ENCODE data around the gene ITPK1. TPM values are rescaled to one million over a fixed set of nuclear protein-coding genes. Genes with fewer than 3 reads are reported as not detected.

The ITPK1 gene
- total and polyA plus RNA-seq, 2 experiments from 2014 or later = 18.7 to 35.0 TPM

- 2 to 4% methylated on average over 12 of the region's 12 CpGs for WGBS, 2 experiments (ENCODE audit: low coverage in 1 of 2, low lambda C conversion rate in 2 of 2, missing lambda C conversion rate in 2 of 2)
- Histone ChIP-seq H3K4me2 (ENCODE audit: unreplicated experiment) (peak overlapping the region; percentile 46), H3K4me1 (ENCODE audit: insufficient read depth) (peaks cover 16% of the 10 kb centered on the region), H3K9me3 (ENCODE audit: low read depth) (no peaks in the 10 kb centered on the region), H3K9me2 (ENCODE audit: insufficient read depth) (no peaks in the 10 kb centered on the region), H3K27me3 (replicated peaks; ENCODE audit: insufficient read depth) (no peaks in the 10 kb centered on the region), H3K9ac (peak overlapping the region; percentile 62), H3K36me3 (ENCODE audit: low read depth) (no peaks in the 10 kb centered on the region), H4K20me1 (ENCODE audit: insufficient read depth) (no peaks in the 10 kb centered on the region), H3F3A (ENCODE audit: insufficient read depth) (peaks cover 19% of the 10 kb centered on the region), H3K27ac (peak overlapping the region; percentile 75), H3K79me2 (ENCODE audit: insufficient read depth) (no peaks in the 10 kb centered on the region), H3K4me3 (0 out of 2 replicates have a peak overlapping the region, but pooled peaks have one; percentile 12), H2AFZ (peak overlapping the region; percentile 15; the same call in 1 of the 2 replicates)
- DNase-seq = peak; percentile 96
- no peak for TF ChIP-seq EZH2phosphoT487 (IDR thresholded peaks at IDR 0.05; ENCODE audit: insufficient read depth, low read depth)
- in situ Hi-C loops (cut with MboI) = loop anchor here (10.0 kb wide), 1 partner anchor 141 kb away; the partner anchor contains the start of gene ITPK1
Observed at GRCh38 chr14:92973261-92973797, 142.4 kb downstream of the ITPK1 start.

GRCh38 chr14:92971601-92972180 is 144.0 kb downstream of the ITPK1 start:
- 93 to 94% methylated on average over 16 of the region's 16 CpGs for WGBS, 2 experiments (ENCODE audit: low coverage in 1 of 2, low lambda C conversion rate in 2 of 2, missing lambda C conversion rate in 2 of 2)
- in situ Hi-C loops (cut with MboI) = loop anchor here (10.0 kb wide), 1 partner anchor 143 kb away; the partner anchor contains the start of gene ITPK1
- TF ChIP-seq EZH2 (IDR thresholded peaks at IDR 0.05; ENCODE audit: insufficient read depth, poor library complexity, severe bottlenecking) = no peak
- no peak for TF ChIP-seq EZH2phosphoT487 (IDR thresholded peaks at IDR 0.05; ENCODE audit: insufficient read depth, low read depth)

GRCh38 chr14:92970271-92970670 is 145.5 kb downstream of the ITPK1 start:
- no peaks in the 10 kb centered on the region for H3K79me2 ChIP-seq (ENCODE audit: insufficient read depth)
- H3K4me1 ChIP-seq (ENCODE audit: insufficient read depth) = peaks cover 16% of the 10 kb centered on the region
- no peaks in the 10 kb centered on the region for H3K27me3 ChIP-seq (replicated peaks; ENCODE audit: insufficient read depth)
- peaks cover 19% of the 10 kb centered on the region for H3F3A ChIP-seq (ENCODE audit: insufficient read depth)
- no peaks in the 10 kb centered on the region for H3K36me3 ChIP-seq (ENCODE audit: low read depth)
- no peak overlapping the region for H3K4me2 ChIP-seq (ENCODE audit: unreplicated experiment)
- no peak overlapping the region for H3K27ac ChIP-seq
- in situ Hi-C loops (cut with MboI) = loop anchor here (10.0 kb wide), 1 partner anchor 145 kb away; the partner anchor contains the start of gene ITPK1
- TF ChIP-seq EZH2 (IDR thresholded peaks at IDR 0.05; ENCODE audit: insufficient read depth, poor library complexity, severe bottlenecking) = no peak
- no peak for TF ChIP-seq EZH2phosphoT487 (IDR thresholded peaks at IDR 0.05; ENCODE audit: insufficient read depth, low read depth)
- DNase-seq = no peak
- WGBS, 2 experiments (ENCODE audit: low coverage in 1 of 2, low lambda C conversion rate in 2 of 2, missing lambda C conversion rate in 2 of 2) = 90% methylated on average over 11 to 12 of the region's 12 CpGs
- H2AFZ ChIP-seq = no peak overlapping the region
- no peaks in the 10 kb centered on the region for H3K9me2 ChIP-seq (ENCODE audit: insufficient read depth)
- no peaks in the 10 kb centered on the region for H4K20me1 ChIP-seq (ENCODE audit: insufficient read depth)
- H3K9me3 ChIP-seq (ENCODE audit: low read depth) = no peaks in the 10 kb centered on the region
- no peak overlapping the region for H3K9ac ChIP-seq
- H3K4me3 ChIP-seq = no peak overlapping the region

More at GRCh38 chr14:92971601-92972180, 144.0 kb downstream of the ITPK1 start:
- no peaks in the 10 kb centered on the region for H3K9me2 ChIP-seq (ENCODE audit: insufficient read depth)
- H3K4me1 ChIP-seq (ENCODE audit: insufficient read depth) = peaks cover 16% of the 10 kb centered on the region
- no peak overlapping the region for H3K4me2 ChIP-seq (ENCODE audit: unreplicated experiment)
- no peaks in the 10 kb centered on the region for H3K79me2 ChIP-seq (ENCODE audit: insufficient read depth)
- no peak for DNase-seq
- H4K20me1 ChIP-seq (ENCODE audit: insufficient read depth) = no peaks in the 10 kb centered on the region
- H2AFZ ChIP-seq = no peak overlapping the region
- H3K4me3 ChIP-seq = no peak overlapping the region
- no peak overlapping the region for H3K9ac ChIP-seq
- H3K27ac ChIP-seq = no peak overlapping the region
- H3K27me3 ChIP-seq (replicated peaks; ENCODE audit: insufficient read depth) = no peaks in the 10 kb centered on the region
- H3F3A ChIP-seq (ENCODE audit: insufficient read depth) = peaks cover 19% of the 10 kb centered on the region
- H3K36me3 ChIP-seq (ENCODE audit: low read depth) = no peaks in the 10 kb centered on the region
- no peaks in the 10 kb centered on the region for H3K9me3 ChIP-seq (ENCODE audit: low read depth)

- H3K27ac ChIP-seq = no peak overlapping the region
- no peak overlapping the region for H3K9ac ChIP-seq
- no peaks in the 10 kb centered on the region for H3K79me2 ChIP-seq (ENCODE audit: insufficient read depth)
- H3K36me3 ChIP-seq (ENCODE audit: low read depth) = no peaks in the 10 kb centered on the region
- H3K9me3 ChIP-seq (ENCODE audit: low read depth) = no peaks in the 10 kb centered on the region
- DNase-seq = no peak
- H3K4me3 ChIP-seq = no peak overlapping the region
- H4K20me1 ChIP-seq (ENCODE audit: insufficient read depth) = no peaks in the 10 kb centered on the region
- H3K4me1 ChIP-seq (ENCODE audit: insufficient read depth) = peaks cover 16% of the 10 kb centered on the region
- TF ChIP-seq EZH2 (IDR thresholded peaks at IDR 0.05; ENCODE audit: insufficient read depth, poor library complexity, severe bottlenecking) (no peak), EZH2phosphoT487 (IDR thresholded peaks at IDR 0.05; ENCODE audit: insufficient read depth, low read depth) (no peak)
- no peaks in the 10 kb centered on the region for H3K27me3 ChIP-seq (replicated peaks; ENCODE audit: insufficient read depth)
- WGBS, 2 experiments (ENCODE audit: low coverage in 1 of 2, low lambda C conversion rate in 2 of 2, missing lambda C conversion rate in 2 of 2) = 95 to 98% methylated on average over 12 of the region's 12 CpGs
- peaks cover 19% of the 10 kb centered on the region for H3F3A ChIP-seq (ENCODE audit: insufficient read depth)
- in situ Hi-C loops (cut with MboI) = loop anchor here (10.0 kb wide), 1 partner anchor 145 kb away; the partner anchor contains the start of gene ITPK1
- no peak overlapping the region for H3K4me2 ChIP-seq (ENCODE audit: unreplicated experiment)
- no peaks in the 10 kb centered on the region for H3K9me2 ChIP-seq (ENCODE audit: insufficient read depth)
- H2AFZ ChIP-seq = no peak overlapping the region
Observed at GRCh38 chr14:92969871-92970270, 145.9 kb downstream of the ITPK1 start.

Measured in GM23248 (cell line).